ENCODE results near the gene PRSS2.
"Not testable (repeated sequence)": the region's sequence is repeated elsewhere in the genome, so short reads cannot be mapped to it uniquely, and the experiment has no call there.

Gene PRSS2

GRCh38 chr7:142770661-142771352 lies at the start of gene PRSS2:
TSS of gene PRSS2 (plus strand) at chr7:142770970. CDS start at chr7:142770983, 13 bp downstream.
- no peak for DNase-seq (ENCODE audit: low read depth, low spot score)

- DNase-seq (ENCODE audit: low read depth, low spot score): no peak
These were observed 49.8 kb upstream of the PRSS2 start for GRCh38 chr7:142720986-142721385.

GRCh38 chr7:142722248-142722794 lies 48.4 kb upstream of the PRSS2 start:
- DNase-seq (ENCODE audit: low read depth, low spot score): no peak

GRCh38 chr7:142733271-142733670 lies 37.5 kb upstream of the PRSS2 start:
- no peak for DNase-seq (ENCODE audit: low read depth, low spot score)

- no peak for DNase-seq (ENCODE audit: low read depth, low spot score)
These were observed 30.8 kb upstream of the PRSS2 start for GRCh38 chr7:142739923-142740492.

- DNase-seq (ENCODE audit: low read depth, low spot score): no peak
These were observed 30.0 kb upstream of the PRSS2 start for GRCh38 chr7:142740786-142741185.

- DNase-seq (ENCODE audit: low read depth, low spot score): not testable (repeated sequence)
These were observed 28.8 kb upstream of the PRSS2 start for GRCh38 chr7:142741932-142742331.

- DNase-seq (ENCODE audit: low read depth, low spot score): no peak
These were observed 25.6 kb upstream of the PRSS2 start for GRCh38 chr7:142745091-142745635.

GRCh38 chr7:142745745-142746144 lies 25.0 kb upstream of the PRSS2 start:
- no peak for DNase-seq (ENCODE audit: low read depth, low spot score)

- no peak for DNase-seq (ENCODE audit: low read depth, low spot score)
These were observed 24.5 kb upstream of the PRSS2 start for GRCh38 chr7:142746264-142746663.

GRCh38 chr7:142748410-142748809 lies 22.4 kb upstream of the PRSS2 start:
- DNase-seq (ENCODE audit: low read depth, low spot score): not testable (repeated sequence)

- DNase-seq (ENCODE audit: low read depth, low spot score): no peak
These were observed 21.4 kb upstream of the PRSS2 start, which contains the start of gene PRSS1 for GRCh38 chr7:142749218-142749993. TSS of gene PRSS1 (plus strand) at chr7:142749472. CDS start at chr7:142749485, 13 bp downstream.

GRCh38 chr7:142750321-142750938 lies 20.3 kb upstream of the PRSS2 start:
- DNase-seq (ENCODE audit: low read depth, low spot score): no peak

- DNase-seq (ENCODE audit: low read depth, low spot score): not testable (repeated sequence)
These were observed 19.1 kb upstream of the PRSS2 start for GRCh38 chr7:142751526-142752175.

GRCh38 chr7:142752376-142753225 lies 18.2 kb upstream of the PRSS2 start:
- DNase-seq (ENCODE audit: low read depth, low spot score): no peak

- DNase-seq (ENCODE audit: low read depth, low spot score): no peak
These were observed 17.4 kb upstream of the PRSS2 start for GRCh38 chr7:142753366-142753765.

- DNase-seq (ENCODE audit: low read depth, low spot score): not testable (repeated sequence)
These were observed 16.8 kb upstream of the PRSS2 start for GRCh38 chr7:142753925-142754491.

GRCh38 chr7:142754681-142755575 lies 15.8 kb upstream of the PRSS2 start:
- DNase-seq (ENCODE audit: low read depth, low spot score): no peak

- not testable (repeated sequence) for DNase-seq (ENCODE audit: low read depth, low spot score)
These were observed 12.5 kb upstream of the PRSS2 start for GRCh38 chr7:142758312-142758711.
